Muscle layer of colon (tissue), 2 donors: ENCODE measurements around the gene LRIG3.
"Not testable (repeated sequence)": the region's sequence is repeated elsewhere in the genome, so short reads cannot be mapped to it uniquely, and the experiment has no call there.

Source experiments
- H3K27ac ChIP-seq: one replicate; pipeline ENCODE4 v1.7.0; 2013; ENCODE audit warnings: low read depth, mild to moderate bottlenecking, low read length, moderate library complexity
- H3K27me3 ChIP-seq, 2 donors: one replicate each; pipeline ENCODE4 v1.7.0; 2013; ENCODE audit warnings: low read length in 2 of 2, mild to moderate bottlenecking in 2 of 2; ENCODE audit not compliant: insufficient read depth in 2 of 2, control insufficient read depth in 1 of 2
- H3K36me3 ChIP-seq: one replicate; pipeline ENCODE4 v1.7.0; 2013; ENCODE audit warnings: mild to moderate bottlenecking, low read length; ENCODE audit not compliant: insufficient read depth
- H3K4me1 ChIP-seq: one replicate; pipeline ENCODE4 v1.7.0; 2013; ENCODE audit warnings: mild to moderate bottlenecking, low read length; ENCODE audit not compliant: insufficient read depth
- H3K4me3 ChIP-seq, 2 donors: one replicate each; pipeline ENCODE4 v1.7.0; 2013; ENCODE audit warnings: low read length in 2 of 2, low read depth in 1 of 2, mild to moderate bottlenecking in 1 of 2, moderate library complexity in 1 of 2
- H3K9ac ChIP-seq: one replicate; pipeline ENCODE4 v1.7.0; 2013; ENCODE audit warnings: low read length
- H3K9me3 ChIP-seq: one replicate; pipeline ENCODE4 v1.7.0; 2013; ENCODE audit warnings: mild to moderate bottlenecking, low read length
- donor health status: abdominal sarcoma.
- donor health status: Adenocarcinoma of cecum.

LRIG3 gene

DNA sequence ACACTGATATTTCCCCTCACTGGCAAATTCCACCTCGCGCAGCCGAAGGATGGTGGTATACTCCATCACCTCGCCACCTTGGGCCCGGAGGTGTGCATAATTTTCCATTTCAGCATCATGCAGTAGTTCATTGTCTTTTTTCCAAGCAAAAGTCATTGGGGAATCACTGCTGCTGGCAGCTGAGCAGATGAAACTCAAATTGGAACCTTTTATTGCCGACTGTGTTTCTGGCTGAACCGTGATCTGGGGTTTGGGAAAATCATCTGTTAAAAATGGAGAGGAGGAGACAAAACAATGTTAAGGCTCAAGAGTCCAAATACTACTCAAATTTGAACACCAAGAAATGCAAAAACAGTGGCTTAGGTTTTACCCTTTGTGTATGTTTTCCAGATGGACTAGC is 39.7 kb downstream of the LRIG3 start:
- Histone ChIP-seq H3K9ac (no peak overlapping the region), H3K4me1 (no peaks in the 10 kb centered on the region), H3K9me3 (no peaks in the 10 kb centered on the region), H3K27me3 (no peaks in the 10 kb centered on the region), H3K27ac (no peak overlapping the region), H3K4me3 (no peak overlapping the region), H3K36me3 (peaks cover 69% of the 10 kb centered on the region)

DNA sequence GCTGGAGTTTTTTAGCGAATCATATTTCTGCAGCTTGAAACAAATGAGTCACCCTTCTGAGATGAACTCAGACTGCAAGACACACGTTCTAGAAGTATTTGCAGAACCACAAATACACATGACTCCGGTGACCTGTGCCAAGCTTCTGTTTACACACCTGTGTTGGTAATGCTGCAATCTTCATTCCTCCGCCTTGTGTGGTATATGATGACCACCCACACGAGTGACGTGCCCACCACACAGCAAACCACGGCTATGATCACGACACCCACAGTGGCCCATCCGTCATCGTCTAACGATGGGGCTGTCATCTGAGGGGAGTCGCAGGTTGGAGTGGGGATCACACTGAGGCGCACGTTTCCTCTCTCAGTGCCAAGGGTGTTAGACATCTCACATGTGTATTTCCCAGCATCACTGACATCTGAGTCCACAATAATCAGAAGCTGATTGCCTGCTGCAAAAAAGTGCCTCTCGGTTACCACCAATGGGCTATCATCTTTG is 43.0 kb downstream of the LRIG3 start:
- Histone ChIP-seq H3K9ac (no peak overlapping the region), H3K9me3 (no peaks in the 10 kb centered on the region), H3K4me1 (no peaks in the 10 kb centered on the region), H3K36me3 (peaks cover 92% of the 10 kb centered on the region), H3K27ac (no peak overlapping the region), H3K27me3 (no peaks in the 10 kb centered on the region), H3K4me3 (no peak overlapping the region)

DNA sequence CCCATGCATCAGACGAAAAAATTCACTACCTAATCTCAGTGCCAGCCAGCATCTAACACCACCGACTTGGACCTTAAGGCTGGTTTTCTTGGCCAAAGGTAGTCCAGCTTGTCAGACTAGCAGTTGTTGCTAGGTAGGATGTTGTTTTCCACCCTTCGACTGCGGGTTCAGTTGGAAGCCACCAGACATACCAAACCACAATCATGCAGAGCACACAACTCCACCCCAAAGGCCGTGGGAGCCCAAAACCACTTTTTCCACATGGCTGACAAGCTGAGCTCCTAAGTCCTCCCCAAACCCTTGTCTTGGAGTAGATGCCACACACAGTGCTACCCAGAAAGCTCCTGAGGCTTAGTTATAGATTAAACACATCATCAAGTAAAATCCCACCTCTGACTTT is 46.8 kb downstream of the LRIG3 start:
- H3K4me1 ChIP-seq, result no peaks in the 10 kb centered on the region
- no peak overlapping the region for H3K4me3 ChIP-seq
- peaks cover 73% of the 10 kb centered on the region for H3K36me3 ChIP-seq

DNA sequence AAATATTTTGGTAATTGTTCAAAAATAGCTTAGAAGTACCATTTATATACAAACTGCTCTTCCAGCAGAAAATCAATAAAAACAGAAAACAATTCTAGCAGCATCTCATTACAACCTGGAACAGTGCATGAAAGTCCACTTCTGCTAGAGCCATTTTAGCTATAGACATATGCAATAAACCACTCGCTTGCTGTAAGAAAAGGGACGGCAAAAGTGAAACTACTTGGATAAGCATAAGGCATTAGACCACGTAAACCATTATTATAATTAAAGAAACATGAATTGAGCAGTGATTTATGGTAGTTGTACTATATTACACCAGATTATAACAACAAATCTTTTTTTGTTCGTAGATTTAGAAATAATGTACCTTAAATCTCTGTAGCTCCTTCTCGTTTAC is 48.7 kb downstream of the LRIG3 start:
- no peak overlapping the region for H3K9ac ChIP-seq
- peaks cover 55% of the 10 kb centered on the region for H3K36me3 ChIP-seq
- no peaks in the 10 kb centered on the region for H3K27me3 ChIP-seq
- H3K4me1 ChIP-seq, result no peaks in the 10 kb centered on the region
- no peak overlapping the region for H3K27ac ChIP-seq
- no peak overlapping the region for H3K4me3 ChIP-seq
- no peaks in the 10 kb centered on the region for H3K9me3 ChIP-seq

More for the DNA sequence above, 46.8 kb downstream of the LRIG3 start:
- Histone ChIP-seq H3K9ac (no peak overlapping the region), H3K27ac (no peak overlapping the region), H3K27me3 (no peaks in the 10 kb centered on the region), H3K9me3 (no peaks in the 10 kb centered on the region)

DNA sequence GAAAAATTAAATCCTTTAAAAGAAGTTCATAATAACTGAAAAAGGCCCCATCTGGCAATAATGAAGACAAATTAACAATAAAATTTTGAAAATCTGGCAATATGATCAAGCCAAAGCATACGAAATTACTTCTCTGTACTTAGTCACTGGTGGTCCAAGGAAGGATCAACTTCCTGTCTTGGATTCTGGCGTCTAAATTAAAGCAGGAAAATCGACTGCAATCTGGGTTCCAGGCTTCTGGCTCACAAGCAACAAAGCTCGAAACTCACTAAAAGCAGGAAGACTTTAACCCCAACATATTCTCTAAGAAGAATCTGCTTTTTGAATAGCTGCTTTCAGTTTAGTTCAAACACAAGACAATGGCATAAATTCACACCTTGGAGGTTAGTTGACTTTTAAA is 49.7 kb downstream of the LRIG3 start:
- Histone ChIP-seq H3K36me3 (peaks cover 50% of the 10 kb centered on the region), H3K27ac (no peak overlapping the region), H3K4me3 (no peak overlapping the region), H3K9ac (no peak overlapping the region), H3K9me3 (no peaks in the 10 kb centered on the region), H3K27me3 (no peaks in the 10 kb centered on the region), H3K4me1 (no peaks in the 10 kb centered on the region)

DNA sequence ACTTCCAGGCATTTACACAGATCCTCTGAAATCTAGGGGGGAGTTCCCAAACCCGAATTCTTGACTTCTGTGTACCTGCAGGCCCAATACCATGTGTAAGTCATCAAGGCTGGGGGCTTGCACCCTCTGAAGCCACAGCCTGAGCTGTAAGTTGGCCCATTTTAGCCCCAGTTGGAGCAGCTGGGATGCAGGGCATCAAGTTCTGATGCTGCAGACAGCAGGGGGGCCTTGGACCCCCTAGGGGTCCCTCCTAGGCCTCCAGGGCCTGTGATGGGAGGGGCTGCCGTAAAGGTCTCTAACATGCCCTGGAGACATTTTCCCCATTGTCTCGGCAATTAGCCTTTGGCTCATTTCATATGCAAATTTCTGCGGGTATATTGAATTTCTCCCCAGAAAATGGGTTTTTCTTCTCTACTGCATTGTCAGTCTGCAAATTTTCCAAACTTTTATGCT is 59.5 kb downstream of the LRIG3 start:
- Histone ChIP-seq H3K27ac (no peak overlapping the region), H3K36me3 (peaks cover 5% of the 10 kb centered on the region), H3K9me3 (no peaks in the 10 kb centered on the region), H3K9ac (no peak overlapping the region), H3K4me3 (no peak overlapping the region), H3K27me3 (no peaks in the 10 kb centered on the region), H3K4me1 (no peaks in the 10 kb centered on the region)

DNA sequence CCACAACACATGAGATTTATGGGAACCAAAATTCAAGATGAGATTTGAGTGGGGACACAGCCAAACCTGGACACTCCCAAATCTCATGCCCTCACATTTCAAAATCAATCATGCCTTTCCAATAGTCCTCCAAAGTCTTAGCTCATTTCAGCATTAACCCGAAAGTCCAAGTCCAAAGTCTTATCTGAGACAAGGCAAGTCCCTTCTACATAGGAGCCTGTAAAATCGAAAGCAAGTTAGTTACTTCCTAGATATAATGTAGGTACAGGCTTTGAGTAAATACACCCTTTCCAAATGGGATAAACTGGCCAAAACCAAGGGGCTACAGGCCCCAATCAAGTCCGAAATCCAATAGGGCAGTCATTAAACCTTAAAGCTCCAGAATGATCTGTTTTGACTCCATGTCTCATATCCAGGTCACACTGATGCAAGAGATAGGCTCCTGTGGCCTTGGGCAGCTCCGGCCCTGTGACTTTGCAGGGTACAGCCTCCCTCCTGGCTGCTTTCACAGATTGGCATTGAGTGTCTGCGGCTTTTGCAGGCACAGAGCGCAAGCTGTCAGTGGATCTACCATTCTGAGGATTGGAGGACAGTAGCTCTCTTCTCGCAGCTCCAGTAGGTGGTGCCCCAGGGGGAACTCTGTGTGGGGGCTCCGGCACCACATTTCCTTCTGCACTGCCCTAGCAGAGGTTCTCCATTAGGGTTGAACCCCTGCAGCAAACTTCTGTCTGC is 60.1 kb downstream of the LRIG3 start:
- Histone ChIP-seq H3K9ac (no peak overlapping the region), H3K27ac (no peak overlapping the region), H3K27me3 (no peaks in the 10 kb centered on the region)

DNA sequence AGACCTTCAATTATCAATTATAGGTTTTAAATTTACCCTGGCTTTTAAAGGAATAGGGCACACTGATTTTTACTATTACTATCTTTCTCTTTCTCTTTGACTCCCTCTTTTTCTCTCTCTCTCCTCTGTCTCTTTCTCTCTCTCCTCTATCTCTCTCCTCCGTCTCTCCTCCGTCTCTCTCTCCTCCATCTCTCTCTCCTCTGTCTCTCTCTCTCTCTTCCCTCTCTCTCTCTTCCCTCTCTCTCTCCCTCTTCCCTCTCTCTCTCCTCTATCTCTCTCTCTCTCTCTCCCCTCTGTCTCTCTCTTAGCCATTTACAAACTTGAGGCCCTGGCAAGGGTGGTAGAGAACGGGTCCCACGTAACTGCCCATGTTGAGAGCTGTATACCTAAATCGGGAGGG is 62.3 kb downstream of the LRIG3 start:
- H3K9ac ChIP-seq, result no peak overlapping the region

More for the DNA sequence above, 60.1 kb downstream of the LRIG3 start:
- H3K9me3 ChIP-seq, result no peaks in the 10 kb centered on the region
- H3K4me3 ChIP-seq, result no peak overlapping the region
- no peaks in the 10 kb centered on the region for H3K4me1 ChIP-seq
- H3K36me3 ChIP-seq, result no peaks in the 10 kb centered on the region

DNA sequence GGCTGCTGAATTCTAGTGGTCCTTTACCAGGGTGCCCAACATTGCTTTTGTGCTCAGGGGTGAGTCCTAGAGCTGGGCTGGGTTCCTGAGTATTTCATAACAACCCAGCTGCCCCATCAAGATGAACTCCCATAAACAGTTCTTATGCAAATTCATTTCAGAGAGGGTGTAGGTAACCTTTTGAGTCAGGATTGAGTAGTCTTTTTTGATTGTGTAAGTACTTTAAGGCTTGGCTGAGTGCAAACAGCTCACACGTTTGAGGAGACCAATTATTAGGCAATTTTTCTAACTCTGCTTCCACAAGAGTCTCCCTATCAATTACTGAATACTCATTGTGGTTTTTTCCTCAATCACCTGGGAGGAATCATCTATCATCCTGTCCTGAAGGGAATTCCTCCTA is 63.1 kb downstream of the LRIG3 start:
- not testable (repeated sequence) for H3K9me3 ChIP-seq, H3K36me3 ChIP-seq, H3K9ac ChIP-seq, H3K27ac ChIP-seq, H3K4me1 ChIP-seq, H3K27me3 ChIP-seq, H3K4me3 ChIP-seq

More for the DNA sequence above, 62.3 kb downstream of the LRIG3 start:
- H3K4me3 ChIP-seq, result no peak overlapping the region
- no peaks in the 10 kb centered on the region for H3K36me3 ChIP-seq
- no peaks in the 10 kb centered on the region for H3K4me1 ChIP-seq
- H3K27me3 ChIP-seq, result no peaks in the 10 kb centered on the region
- H3K9me3 ChIP-seq, result no peaks in the 10 kb centered on the region
- H3K27ac ChIP-seq, result no peak overlapping the region

DNA sequence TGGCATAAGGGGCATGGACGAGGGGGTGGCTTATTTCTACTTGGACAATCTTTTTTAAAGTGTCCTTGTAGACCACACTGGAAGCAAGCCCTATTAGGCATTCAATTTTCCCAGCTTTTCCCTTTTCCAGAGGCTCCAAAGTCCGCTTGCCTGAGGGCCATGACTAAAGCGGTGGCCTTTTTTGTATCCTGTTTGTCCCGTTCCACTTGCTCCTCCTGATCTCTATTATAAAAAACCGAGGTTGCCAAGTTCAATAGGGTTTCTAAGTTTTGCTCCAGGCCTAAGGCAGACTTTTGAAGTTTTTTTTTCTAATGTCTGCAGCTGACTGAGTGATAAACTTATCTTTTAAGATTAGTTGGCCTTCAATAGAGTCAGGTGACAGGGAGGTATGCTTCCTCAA is 64.7 kb downstream of the LRIG3 start:
- not testable (repeated sequence) for H3K9me3 ChIP-seq, H3K27ac ChIP-seq, H3K4me1 ChIP-seq

DNA sequence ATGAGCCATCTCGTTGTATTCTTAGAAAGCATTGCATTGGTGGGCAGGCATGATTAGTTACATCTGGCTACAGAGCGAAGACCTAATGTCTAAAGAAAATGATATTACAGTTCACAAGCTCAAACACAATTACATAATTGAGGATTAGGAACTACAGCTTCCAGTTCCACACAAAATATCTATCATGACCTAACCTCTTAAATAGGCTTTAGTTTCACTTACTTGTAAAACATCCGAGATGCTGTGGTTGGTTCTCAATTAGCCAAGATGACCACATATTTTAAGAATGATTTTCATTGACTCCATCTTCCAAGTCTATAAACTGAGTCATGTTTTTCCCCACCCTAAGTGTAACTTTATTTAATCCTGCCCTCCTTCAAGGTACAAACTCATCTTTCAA is 69.5 kb downstream of the LRIG3 start:
- Histone ChIP-seq H3K4me1 (no peaks in the 10 kb centered on the region), H3K4me3 (no peak overlapping the region), H3K9ac (no peak overlapping the region), H3K9me3 (no peaks in the 10 kb centered on the region), H3K36me3 (no peaks in the 10 kb centered on the region), H3K27me3 (no peaks in the 10 kb centered on the region), H3K27ac (no peak overlapping the region)

More for the DNA sequence above, 64.7 kb downstream of the LRIG3 start:
- H3K36me3 ChIP-seq, H3K27me3 ChIP-seq, H3K9ac ChIP-seq, H3K4me3 ChIP-seq: not testable (repeated sequence)
